ENCODE results near the gene ANKRD22.

GRCh38 chr10:88896372-88896993, 44.8 kb upstream of the ANKRD22 start:
- no peak for TF ChIP-seq CTCF (conservative IDR thresholded peaks at IDR 0.05; ENCODE audit: low read depth, low read length)
- no peak for TF ChIP-seq EZH2 (IDR thresholded peaks at IDR 0.05; ENCODE audit: borderline replicate concordance, low read depth, low read length, poor library complexity, severe bottlenecking)

Measured in A673 (cell line).